ENCODE results near the gene RELB.

GRCh38 chr19:45075301-45076028 lies 74.2 kb downstream of the RELB start:
- TF ChIP-seq CTCF (conservative IDR thresholded peaks at IDR 0.05 in 1 of 2, IDR thresholded peaks at IDR 0.05 in 1 of 2; ENCODE audit: low read depth in 1 of 2, low read length in 2 of 2) (no peak), EZH2 (IDR thresholded peaks at IDR 0.05; ENCODE audit: low read length, missing control alignments) (no peak)
